Breast epithelium (tissue), 4 donors: ENCODE results near the gene FTCDNL1. TPM values are rescaled to one million over a fixed set of nuclear protein-coding genes. Genes with fewer than 3 reads are reported as not detected.

Source experiments
- DNase-seq, 2 donors: peaks; one replicate each; pipeline ENCODE4 v3.0.0-alpha.2; 2019; ENCODE audit warnings: low spot score in 2 of 2
- H3K27ac ChIP-seq, 2 donors: fragments of 200-600 bp; sonication (generic) in 1 of 2; one replicate each; pipeline ENCODE4 v1.5.1; 2016 to 2019; ENCODE audit warnings: mild to moderate bottlenecking in 1 of 2
- H3K27me3 ChIP-seq, 2 donors: fragments of 200-600 bp; sonication (generic) in 1 of 2; one replicate each; pipeline versions ENCODE4 v1.5.1 to v1.6.0; 2017 to 2019; ENCODE audit warnings: control low read depth in 1 of 2, mild to moderate bottlenecking in 1 of 2
- H3K36me3 ChIP-seq: fragments of 200-600 bp; one replicate; pipeline ENCODE4 v1.5.1; 2019
- H3K4me1 ChIP-seq, 2 donors: fragments of 200-600 bp; sonication (generic); one replicate each; pipeline ENCODE4 v1.5.1; 2016 to 2019; ENCODE audit warnings: control low read depth in 1 of 2
- H3K4me3 ChIP-seq, 3 donors: fragments of 200-600 bp; sonication (generic); 1 replicate in 2 of 3; 2 replicates in 1 of 3; pipeline ENCODE4 v1.5.1; 2016 to 2019; ENCODE audit warnings: mild to moderate bottlenecking in 3 of 3, moderate library complexity in 2 of 3
- H3K9me3 ChIP-seq, 2 donors: fragments of 200-600 bp; sonication (generic) in 1 of 2; one replicate each; pipeline ENCODE4 v1.5.1; 2016 to 2019; ENCODE audit warnings: control low read depth in 1 of 2
- POLR2A ChIP-seq: fragments of 450-650 bp; IDR thresholded peaks from one replicate; pipeline ENCODE4 v1.6.1; 2016; ENCODE audit warnings: antibody characterized with exemption, mild to moderate bottlenecking, moderate library complexity
- POLR2AphosphoS5 ChIP-seq, 3 donors: sonication (generic); formaldehyde crosslinking; IDR thresholded peaks; one replicate each; pipeline ENCODE4 v1.6.1; 2017; ENCODE audit warnings: antibody characterized with exemption in 3 of 3
- intact Hi-C: fragments of 100-400 bp; cut with DNase I; formaldehyde crosslinking; loops from one replicate; pipeline ENCODE4 v1.15.1; 2023; ENCODE audit warnings: low total_unique reads
- total RNA-seq, 3 donors: library from RNA; depleted of rRNA; stranded (reverse); fragments of >200 nt; gene quantifications; one replicate each; pipeline ENCODE4 v1.1.0, GENCODE V29; 2016
- TF ChIP-seq, protein P1 (sequence below), 3 donors: fragments of 450-650 bp; IDR thresholded peaks; one replicate each; pipeline ENCODE4 v1.5.1; 2016 to 2017; ENCODE audit warnings: antibody characterized with exemption in 3 of 3, mild to moderate bottlenecking in 3 of 3, moderate library complexity in 3 of 3

FTCDNL1 gene
- total RNA-seq, 3 donors from 2014 or later, result 3.7 to 5.9 (median 5.2) TPM

DNA sequence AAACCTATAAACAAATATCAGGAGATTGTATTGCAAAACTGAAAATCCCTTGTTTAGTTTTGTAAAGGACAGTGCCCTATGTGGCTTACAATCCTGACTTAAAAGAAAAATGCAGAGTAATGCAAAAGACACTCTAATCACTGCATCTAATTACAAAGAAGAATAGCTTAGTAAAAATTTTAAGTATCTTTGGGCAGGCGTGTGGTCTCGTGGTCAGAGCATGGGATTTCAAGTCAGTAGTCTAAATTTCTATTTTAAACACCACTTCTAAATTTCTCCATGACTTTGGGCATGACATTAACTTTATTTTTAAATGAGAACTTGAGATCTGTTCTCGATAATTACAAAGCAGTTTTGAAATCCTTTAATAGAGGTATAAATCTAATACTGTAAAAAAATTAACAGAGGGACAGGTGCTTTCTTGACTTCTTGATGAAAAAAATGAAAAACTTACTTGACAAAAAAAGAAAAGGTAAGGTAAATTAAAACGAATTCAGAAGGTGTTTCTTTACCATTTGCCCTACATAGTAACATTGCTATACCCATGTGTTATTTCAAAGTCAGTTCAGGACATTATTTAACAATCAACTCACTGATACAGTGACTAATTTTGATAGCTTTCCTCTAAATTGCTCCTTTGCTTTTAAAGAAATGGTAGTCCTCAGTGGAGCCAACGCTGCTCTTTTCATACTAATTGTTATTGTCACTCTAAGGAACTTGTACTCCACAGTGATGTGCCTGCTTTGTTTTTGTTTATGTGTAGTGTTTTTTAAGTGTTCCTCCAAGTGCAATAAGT lies 17.6 kb upstream of the FTCDNL1 start:
- intact Hi-C loops, result no loop called here

GRCh38 chr2:199865905-199866304 lies 14.9 kb upstream of the FTCDNL1 start:
- Histone ChIP-seq H3K27me3 (no peaks in the 10 kb centered on the region), H3K4me1 (no peaks in the 10 kb centered on the region), H3K36me3 (no peaks in the 10 kb centered on the region), H3K4me3 (no peak overlapping the region), H3K9me3 (no peaks in the 10 kb centered on the region), H3K27ac (no peak overlapping the region)
- intact Hi-C loops, result no loop called here
- TF ChIP-seq POLR2AphosphoS5 (IDR thresholded peaks at IDR 0.05) (no peak), POLR2A (no peak)
- TF ChIP-seq, protein P1, sequence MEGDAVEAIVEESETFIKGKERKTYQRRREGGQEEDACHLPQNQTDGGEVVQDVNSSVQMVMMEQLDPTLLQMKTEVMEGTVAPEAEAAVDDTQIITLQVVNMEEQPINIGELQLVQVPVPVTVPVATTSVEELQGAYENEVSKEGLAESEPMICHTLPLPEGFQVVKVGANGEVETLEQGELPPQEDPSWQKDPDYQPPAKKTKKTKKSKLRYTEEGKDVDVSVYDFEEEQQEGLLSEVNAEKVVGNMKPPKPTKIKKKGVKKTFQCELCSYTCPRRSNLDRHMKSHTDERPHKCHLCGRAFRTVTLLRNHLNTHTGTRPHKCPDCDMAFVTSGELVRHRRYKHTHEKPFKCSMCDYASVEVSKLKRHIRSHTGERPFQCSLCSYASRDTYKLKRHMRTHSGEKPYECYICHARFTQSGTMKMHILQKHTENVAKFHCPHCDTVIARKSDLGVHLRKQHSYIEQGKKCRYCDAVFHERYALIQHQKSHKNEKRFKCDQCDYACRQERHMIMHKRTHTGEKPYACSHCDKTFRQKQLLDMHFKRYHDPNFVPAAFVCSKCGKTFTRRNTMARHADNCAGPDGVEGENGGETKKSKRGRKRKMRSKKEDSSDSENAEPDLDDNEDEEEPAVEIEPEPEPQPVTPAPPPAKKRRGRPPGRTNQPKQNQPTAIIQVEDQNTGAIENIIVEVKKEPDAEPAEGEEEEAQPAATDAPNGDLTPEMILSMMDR (IDR thresholded peaks at IDR 0.05), result no peak
- no peak for DNase-seq

More for the DNA sequence above, 17.6 kb upstream of the FTCDNL1 start:
- H3K27me3 ChIP-seq, result no peaks in the 10 kb centered on the region
- DNase-seq, result no peak
- no peaks in the 10 kb centered on the region for H3K36me3 ChIP-seq
- H3K4me3 ChIP-seq, result no peak overlapping the region
- no peak overlapping the region for H3K27ac ChIP-seq
- TF ChIP-seq POLR2AphosphoS5 (IDR thresholded peaks at IDR 0.05) (no peak), POLR2A (no peak)
- TF ChIP-seq, protein P1 (IDR thresholded peaks at IDR 0.05), result no peak
- H3K4me1 ChIP-seq, result no peaks in the 10 kb centered on the region
- no peaks in the 10 kb centered on the region for H3K9me3 ChIP-seq

DNA sequence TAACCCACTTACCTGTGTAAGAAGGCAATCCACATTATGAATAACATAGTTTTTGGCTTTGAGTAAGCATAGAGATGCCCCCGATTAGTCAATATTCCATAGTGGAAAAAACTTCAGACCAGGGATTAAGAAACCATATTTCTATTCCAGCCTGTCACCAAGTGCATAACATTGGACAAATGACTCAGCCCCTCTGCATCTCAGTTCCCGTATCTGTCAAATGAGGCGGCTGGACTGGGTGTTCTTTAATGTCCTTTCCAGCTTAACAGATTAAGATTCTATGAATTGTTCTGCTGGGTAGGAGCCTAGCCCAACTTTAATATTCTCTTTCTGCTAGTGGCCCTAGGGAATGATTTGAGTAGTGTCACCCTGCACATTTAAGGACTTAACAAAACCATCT lies 11.8 kb upstream of the FTCDNL1 start:
- Histone ChIP-seq H3K27me3 (no peaks in the 10 kb centered on the region), H3K4me3 (no peak overlapping the region), H3K36me3 (no peaks in the 10 kb centered on the region), H3K27ac (no peak overlapping the region), H3K4me1 (no peaks in the 10 kb centered on the region), H3K9me3 (no peaks in the 10 kb centered on the region)
- TF ChIP-seq POLR2A (no peak), POLR2AphosphoS5 (IDR thresholded peaks at IDR 0.05) (no peak)
- TF ChIP-seq, protein P1 (IDR thresholded peaks at IDR 0.05), result no peak
- intact Hi-C loops, result no loop called here
- DNase-seq, result no peak

DNA sequence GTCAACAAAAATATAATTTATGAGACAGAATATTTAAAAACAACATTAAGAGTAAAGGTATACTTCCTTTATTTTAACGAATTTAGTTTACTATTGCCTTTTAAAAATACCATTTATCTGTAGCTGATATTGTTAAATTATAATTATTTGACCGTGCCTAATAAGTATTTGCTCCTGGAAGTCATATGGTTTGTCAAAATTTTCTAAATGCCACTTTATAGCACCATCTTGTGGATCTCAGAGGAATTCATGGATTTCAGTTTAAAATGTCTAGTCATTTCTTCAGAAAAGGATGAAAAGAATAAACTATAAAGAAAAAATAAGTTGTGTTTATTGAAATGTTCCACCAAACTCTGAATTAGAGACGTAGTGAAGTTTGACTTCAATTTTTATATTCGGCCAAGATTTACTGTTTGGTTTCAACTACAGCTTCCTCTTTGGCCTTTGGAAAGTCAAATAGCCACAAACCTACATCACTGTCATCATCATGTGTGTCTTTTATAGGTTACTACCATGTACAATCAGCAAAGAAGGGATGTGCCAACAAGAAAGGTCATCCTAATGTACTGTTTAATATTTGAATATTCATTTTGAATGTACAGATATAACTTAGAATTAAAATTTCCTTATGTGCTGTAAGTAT lies 10.3 kb upstream of the FTCDNL1 start:
- DNase-seq, result no peak
- Histone ChIP-seq H3K9me3 (no peaks in the 10 kb centered on the region), H3K4me1 (no peaks in the 10 kb centered on the region), H3K27ac (no peak overlapping the region), H3K36me3 (no peaks in the 10 kb centered on the region), H3K4me3 (no peak overlapping the region), H3K27me3 (no peaks in the 10 kb centered on the region)
- intact Hi-C loops, result no loop called here
- TF ChIP-seq, protein P1 (IDR thresholded peaks at IDR 0.05), result peak in 2 of 3 donors; percentile 42 to 48
- TF ChIP-seq POLR2A (no peak), POLR2AphosphoS5 (IDR thresholded peaks at IDR 0.05) (no peak)

GRCh38 chr2:199855812-199856211 lies 4.8 kb upstream of the FTCDNL1 start:
- Histone ChIP-seq H3K27me3 (no peaks in the 10 kb centered on the region), H3K4me3 (no peak overlapping the region), H3K27ac (no peak overlapping the region), H3K4me1 (no peaks in the 10 kb centered on the region), H3K9me3 (no peaks in the 10 kb centered on the region), H3K36me3 (no peaks in the 10 kb centered on the region)
- DNase-seq, result no peak
- TF ChIP-seq POLR2A (no peak), POLR2AphosphoS5 (IDR thresholded peaks at IDR 0.05) (no peak)
- TF ChIP-seq, protein P1 (IDR thresholded peaks at IDR 0.05), result no peak
- intact Hi-C loops, result no loop called here
